Activated CD8-positive, alpha-beta memory T cell treated with anti-CD3 and anti-CD28 coated beads, Interleukin-2, amount 50 U/mL, for 24 hours (primary cell): Measurements from ENCODE around the gene GIMAP1.
"Not testable (repeated sequence)": the region's sequence is repeated elsewhere in the genome, so short reads cannot be mapped to it uniquely, and the experiment has no call there.

Experiments
- DNase-seq: peaks from one replicate; pipeline ENCODE4 v3.0.0-alpha.2; 2020; ENCODE audit errors: extremely low read depth

Gene GIMAP1

DNA sequence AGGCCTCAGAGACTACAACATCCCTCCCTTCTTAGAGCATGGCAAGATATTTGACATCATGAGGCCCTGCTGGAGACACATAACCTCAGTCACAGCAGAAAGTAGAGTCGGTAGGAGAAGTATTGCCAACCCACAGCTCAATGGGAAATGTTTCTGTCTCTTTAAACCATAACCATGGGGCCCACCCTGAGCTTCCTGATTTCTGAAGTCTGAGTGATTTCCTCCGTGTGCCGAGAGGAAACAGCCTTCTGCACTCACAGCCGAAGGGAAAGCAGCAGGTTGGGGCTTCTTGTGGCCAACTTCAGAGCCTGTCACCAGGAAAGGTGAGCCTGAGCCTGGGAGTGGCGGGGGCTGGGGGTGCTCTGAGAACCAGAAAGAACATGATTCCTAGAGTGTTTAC is at the start of gene GIMAP1:
GIMAP1 (plus strand) TSS at position 246 of the 400 bp plus-strand sequence. CDS start 2,435 bp downstream, outside the sequence.
- no peak for DNase-seq

DNA sequence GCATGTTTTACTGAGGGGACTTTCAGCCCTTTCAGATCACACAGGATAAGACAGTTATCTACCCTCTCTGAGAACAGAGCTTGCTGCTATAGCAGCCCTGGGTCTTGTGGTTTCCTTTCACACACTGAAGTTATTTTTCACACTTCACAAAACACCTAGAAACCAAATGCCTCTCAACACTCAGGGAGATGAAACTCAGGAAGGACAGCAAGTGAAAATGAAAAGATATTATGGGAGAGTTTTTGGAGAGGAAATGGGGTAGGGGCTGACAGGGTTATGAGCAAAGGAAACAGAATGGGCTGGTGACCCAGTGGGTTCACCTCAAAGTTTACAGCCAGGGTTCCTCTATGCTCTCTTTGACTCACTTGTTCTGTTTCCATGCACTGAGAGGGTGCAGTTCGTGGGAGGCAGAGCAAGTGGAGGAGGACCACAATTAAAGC is 47.9 kb upstream of the GIMAP1 start:
- no peak for DNase-seq

DNA sequence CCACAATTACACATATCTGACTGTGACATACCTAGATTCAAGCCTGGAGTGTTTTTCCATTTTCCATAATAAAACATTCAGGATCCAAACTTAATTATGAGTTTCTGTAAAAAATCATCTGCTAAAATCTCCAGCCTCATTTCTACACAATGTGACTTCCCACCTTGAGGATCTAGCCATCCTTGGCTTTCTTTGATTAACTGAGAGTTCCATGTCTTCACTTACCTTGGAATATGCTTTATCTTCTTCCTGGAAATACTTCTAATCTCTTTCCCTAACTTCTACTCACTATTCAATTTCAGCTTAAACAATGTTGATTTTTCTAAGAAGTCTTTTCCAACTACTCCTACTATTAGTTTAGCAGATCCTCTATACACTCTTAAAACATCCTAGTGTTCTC is 47.4 kb upstream of the GIMAP1 start:
- DNase-seq, result no peak

DNA sequence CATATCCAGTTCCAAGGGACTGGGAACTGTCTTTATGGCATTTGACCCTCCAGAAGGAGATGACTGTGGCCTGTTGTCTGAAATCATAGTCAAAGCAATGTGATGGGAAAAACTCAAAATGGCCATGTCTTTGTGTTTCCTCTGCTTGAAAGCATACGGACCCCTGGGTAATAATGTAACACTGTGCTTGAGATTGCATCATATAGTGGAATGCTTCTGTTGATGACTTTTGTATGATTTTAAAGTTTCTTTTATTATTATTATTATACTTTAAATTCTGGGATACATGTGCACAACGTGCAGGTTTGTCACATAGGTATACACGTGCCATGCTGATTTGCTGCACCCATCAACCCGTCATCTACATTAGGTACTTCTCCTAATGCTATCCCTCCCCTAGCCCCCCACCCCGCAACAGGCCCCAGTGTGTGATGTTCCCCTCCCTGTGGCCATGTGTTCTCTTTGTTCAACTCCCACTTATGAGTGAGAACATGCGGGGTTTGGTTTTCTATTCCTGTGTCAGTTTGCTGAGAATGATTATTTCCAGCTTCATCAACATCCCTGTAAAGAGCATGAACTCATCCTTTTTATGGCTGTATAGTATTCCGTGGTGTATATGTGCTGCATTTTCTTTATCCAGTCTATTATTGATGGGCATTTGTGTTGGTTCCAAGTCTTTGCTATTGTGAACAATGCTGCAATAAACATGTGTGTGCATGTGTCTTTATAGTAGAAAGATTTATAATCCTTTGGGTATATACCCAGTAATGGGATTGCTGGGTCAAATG is 44.4 kb upstream of the GIMAP1 start:
- DNase-seq, result not testable (repeated sequence)

DNA sequence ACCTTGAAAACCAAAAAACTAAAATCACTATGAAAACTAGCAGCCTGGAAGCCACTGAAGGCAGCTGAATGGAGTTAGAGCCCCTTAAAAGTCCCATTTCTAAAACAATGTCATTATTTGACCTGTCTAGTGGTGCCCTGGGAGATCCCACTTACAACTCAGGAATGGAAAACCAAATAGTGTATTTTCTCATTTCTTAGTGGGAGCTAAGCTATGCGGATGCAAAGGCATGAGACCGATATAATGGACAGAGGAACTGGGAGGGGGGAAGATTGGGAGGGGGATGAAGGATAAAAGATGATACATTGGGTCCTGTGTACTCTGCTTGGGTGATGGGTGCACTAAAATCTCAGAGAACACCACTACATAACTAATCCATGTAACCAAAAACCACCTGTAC is 40.7 kb upstream of the GIMAP1 start:
- no peak for DNase-seq

DNA sequence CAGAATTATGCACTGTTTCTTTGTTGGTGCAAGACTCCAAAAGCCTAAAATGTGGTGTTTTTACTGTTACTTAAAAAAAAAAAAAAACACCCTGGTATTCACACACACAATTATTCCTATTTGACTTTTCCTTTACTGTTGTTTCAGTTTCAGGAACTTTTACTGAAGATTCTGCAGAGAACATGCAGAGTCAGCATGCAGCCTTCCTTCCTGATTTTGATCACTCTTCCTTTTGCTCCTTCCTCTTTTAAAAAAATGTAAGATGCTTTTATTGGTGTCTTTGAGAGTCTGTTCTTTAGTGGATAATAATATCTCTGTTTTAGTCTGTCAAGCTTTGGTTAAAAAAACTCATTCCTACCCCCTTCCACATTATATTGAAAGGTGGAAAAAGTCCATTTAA is 40.1 kb upstream of the GIMAP1 start:
- not testable (repeated sequence) for DNase-seq

- not testable (repeated sequence) for DNase-seq
Observed at GRCh38 chr7:150676854-150677253, 39.6 kb upstream of the GIMAP1 start.

GRCh38 chr7:150678601-150679000 is 37.8 kb upstream of the GIMAP1 start:
- not testable (repeated sequence) for DNase-seq

DNA sequence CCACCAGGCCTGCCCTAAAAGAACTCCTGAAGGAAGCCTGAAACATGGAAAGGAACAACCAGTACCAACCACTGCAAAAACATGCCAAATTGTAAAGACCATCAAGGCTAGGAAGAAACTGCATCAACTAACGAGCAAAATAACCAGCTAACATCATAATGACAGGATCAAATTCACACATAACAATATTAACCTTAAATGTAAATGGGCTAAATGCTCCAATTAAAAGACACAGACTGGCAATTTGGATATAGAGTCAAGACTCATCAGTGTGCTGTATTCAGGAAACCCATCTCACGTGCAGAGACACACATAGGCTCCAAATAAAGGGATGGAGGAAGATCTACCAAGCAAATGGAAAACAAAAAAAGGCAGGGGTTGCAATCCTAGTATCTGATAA is 36.0 kb upstream of the GIMAP1 start:
- DNase-seq, result not testable (repeated sequence)

- no peak for DNase-seq
Observed at GRCh38 chr7:150685219-150686029, 31.0 kb upstream of the GIMAP1 start, which contains the start of gene GIMAP2. TSS of gene GIMAP2 (plus strand) at chr7:150685706. CDS start at chr7:150687060, 1,354 bp downstream.

DNA sequence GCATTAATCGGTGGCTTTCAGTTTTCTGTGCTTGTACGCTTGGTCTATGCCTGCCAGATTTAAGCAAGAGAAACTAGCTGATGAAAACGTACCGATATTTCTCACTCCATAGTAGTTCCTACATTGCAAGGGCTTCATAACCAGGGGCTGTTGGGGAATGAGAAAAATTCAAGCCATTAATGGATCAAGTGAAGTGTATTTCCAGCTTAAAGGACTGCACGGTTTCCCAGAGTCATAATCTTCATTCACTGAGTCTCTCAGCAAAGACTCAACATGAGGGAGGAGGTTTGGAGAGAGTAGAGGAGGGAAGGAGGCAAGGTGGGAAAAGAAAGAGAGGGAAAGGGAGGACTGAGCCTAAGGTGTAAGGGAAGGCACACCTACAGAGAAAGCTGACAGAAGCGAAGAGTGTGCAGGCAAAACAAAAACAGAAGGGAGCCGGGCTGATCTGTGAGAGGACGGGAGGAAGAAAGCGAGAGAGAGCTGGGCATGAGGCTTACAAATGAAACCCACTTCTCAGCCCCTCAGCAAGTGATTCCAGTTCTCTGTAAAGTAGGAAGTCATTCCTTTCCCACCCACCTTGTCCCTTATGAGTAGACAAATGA is 30.3 kb upstream of the GIMAP1 start:
- DNase-seq, result no peak

GRCh38 chr7:150688630-150689029 is 27.8 kb upstream of the GIMAP1 start:
- DNase-seq, result no peak

DNA sequence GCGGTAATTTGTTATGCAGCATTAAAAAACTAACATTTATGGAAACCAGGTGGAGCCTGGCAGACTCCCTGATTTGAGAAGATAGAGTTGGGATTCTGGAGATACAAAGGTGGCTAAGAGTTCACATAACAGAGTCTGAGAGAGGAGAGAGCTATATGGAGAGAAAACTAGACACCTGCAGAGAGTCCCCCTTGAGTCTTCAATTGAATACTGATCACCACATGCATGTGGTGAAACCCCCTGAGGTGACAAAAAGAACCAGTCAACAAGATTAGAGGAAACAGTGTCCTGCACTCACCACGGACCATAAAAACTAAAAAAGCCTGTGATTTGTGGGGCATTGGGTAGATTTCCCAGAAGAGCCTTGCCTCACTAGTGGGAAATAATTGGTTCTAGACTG is 20.8 kb upstream of the GIMAP1 start:
- DNase-seq, result no peak

GRCh38 chr7:150703209-150703608 is 13.2 kb upstream of the GIMAP1 start:
- no peak for DNase-seq

- no peak for DNase-seq
Observed at GRCh38 chr7:150715293-150715692, 1.1 kb upstream of the GIMAP1 start.

GRCh38 chr7:150715738-150716137 is 675 bp upstream of the GIMAP1 start:
- DNase-seq, result no peak

DNA sequence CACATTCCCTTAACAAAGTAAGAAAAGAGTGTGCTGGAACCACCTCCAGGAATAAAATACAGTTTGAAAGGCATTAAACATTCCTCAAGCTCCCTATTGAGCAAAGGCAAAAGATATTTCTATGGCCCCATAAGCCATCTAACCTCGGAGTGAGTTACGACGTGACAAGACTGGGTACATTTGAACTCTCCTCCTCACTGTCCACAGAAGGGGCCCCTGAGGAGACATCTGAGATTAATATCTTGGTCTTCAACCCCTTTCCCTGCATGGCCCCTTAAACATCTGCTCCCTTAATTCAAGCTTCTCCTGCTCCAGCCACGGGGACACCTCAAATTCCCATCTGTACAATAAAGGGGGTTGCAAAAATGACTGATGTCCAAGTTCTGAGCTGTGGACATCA is 526 bp downstream of the GIMAP1 start:
- no peak for DNase-seq

GRCh38 chr7:150717814-150718420 is 1.5 kb downstream of the GIMAP1 start:
- DNase-seq, result no peak

- no peak for DNase-seq
Observed at GRCh38 chr7:150719436-150719835, 3.0 kb downstream of the GIMAP1 start.

GRCh38 chr7:150719960-150720891 is 3.8 kb downstream of the GIMAP1 start:
- DNase-seq, result no peak

- no peak for DNase-seq
Observed at GRCh38 chr7:150721970-150722373, 5.6 kb downstream of the GIMAP1 start.
